Lower lobe of right lung (tissue), 2 donors: Measurements from ENCODE around the gene IFI35. TPM values are rescaled to one million over a fixed set of nuclear protein-coding genes. Genes with fewer than 3 reads are reported as not detected.
A peak's percentile ranks its signal among the peaks of the same experiment; 100 is the strongest.

ENCODE experiments used
- ATAC-seq, 2 donors: fragments of 200-7000 bp; cut with Tn5 transposase; one replicate each; pipeline ENCODE4 v1.9.1; 2020 to 2022; ENCODE audit warnings: mild to moderate bottlenecking in 2 of 2, moderate library complexity in 2 of 2
- DNase-seq: peaks from one replicate; pipeline ENCODE4 v3.0.0-alpha.2; 2020
- H3K27ac ChIP-seq: fragments of 200-600 bp; one replicate; pipeline ENCODE4 v1.8.0; 2022
- H3K27me3 ChIP-seq: fragments of 200-600 bp; one replicate; pipeline ENCODE4 v1.8.0; 2022; ENCODE audit warnings: low read depth
- H3K36me3 ChIP-seq: fragments of 200-600 bp; one replicate; pipeline ENCODE4 v1.8.0; 2022; ENCODE audit warnings: mild to moderate bottlenecking
- H3K4me1 ChIP-seq: fragments of 200-600 bp; one replicate; pipeline ENCODE4 v1.8.0; 2022
- H3K4me3 ChIP-seq: fragments of 200-600 bp; one replicate; pipeline ENCODE4 v1.8.0; 2022; ENCODE audit warnings: mild to moderate bottlenecking
- H3K9me3 ChIP-seq: fragments of 200-600 bp; one replicate; pipeline ENCODE4 v1.8.0; 2022
- intact Hi-C: fragments of 100-400 bp; cut with DNase I; formaldehyde crosslinking; loops from one replicate; pipeline ENCODE4 v1.11.0; 2022
- total RNA-seq: library from RNA; stranded (reverse); fragmentation: NEBNext Ultra II Directional; extraction: Animal tissue kit (Norgen Biotek cat#: 25700); gene quantifications from one replicate; pipeline ENCODE4 v1.2.1, GENCODE V29; 2021
- TF ChIP-seq, protein P1 (sequence below): fragments of 200-600 bp; IDR thresholded peaks from one replicate; pipeline ENCODE4 v1.8.0; 2022; ENCODE audit warnings: antibody characterized with exemption, mild to moderate bottlenecking
- donor health status: DM: no; HTN: yes; CAD: no; lungs with severe emphysema.

IFI35 gene
- total RNA-seq, 1 donor from 2014 or later = 61.5 TPM

DNA sequence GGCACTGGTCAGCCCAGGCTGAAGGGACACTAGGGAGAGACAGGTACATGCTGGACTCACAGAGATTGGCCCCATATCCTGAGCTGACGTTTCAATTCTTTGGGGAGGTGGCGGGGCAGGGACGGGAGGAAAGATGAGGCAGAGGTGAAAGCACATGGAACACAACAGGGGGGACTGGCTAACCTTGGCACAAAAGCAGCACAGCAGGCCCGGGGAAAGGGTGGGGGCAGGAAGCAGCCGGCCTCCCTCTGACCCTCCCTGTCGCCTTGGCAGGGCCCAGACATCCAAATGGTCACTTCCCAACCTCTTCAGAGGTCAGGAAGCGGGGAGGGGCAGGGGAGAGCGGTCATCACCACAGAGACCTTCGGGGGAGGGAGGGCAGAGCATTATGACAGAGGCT lies 9.0 kb downstream of the IFI35 start:
- no peaks in the 10 kb centered on the region for H3K27me3 ChIP-seq
- H3K4me3 ChIP-seq = no peak overlapping the region
- H3K9me3 ChIP-seq = no peaks in the 10 kb centered on the region
- DNase-seq = peak; percentile 62
- H3K4me1 ChIP-seq = peaks cover 81% of the 10 kb centered on the region
- intact Hi-C loops = no loop called here
- H3K27ac ChIP-seq = peak overlapping the region; percentile 62
- TF ChIP-seq, protein P1, sequence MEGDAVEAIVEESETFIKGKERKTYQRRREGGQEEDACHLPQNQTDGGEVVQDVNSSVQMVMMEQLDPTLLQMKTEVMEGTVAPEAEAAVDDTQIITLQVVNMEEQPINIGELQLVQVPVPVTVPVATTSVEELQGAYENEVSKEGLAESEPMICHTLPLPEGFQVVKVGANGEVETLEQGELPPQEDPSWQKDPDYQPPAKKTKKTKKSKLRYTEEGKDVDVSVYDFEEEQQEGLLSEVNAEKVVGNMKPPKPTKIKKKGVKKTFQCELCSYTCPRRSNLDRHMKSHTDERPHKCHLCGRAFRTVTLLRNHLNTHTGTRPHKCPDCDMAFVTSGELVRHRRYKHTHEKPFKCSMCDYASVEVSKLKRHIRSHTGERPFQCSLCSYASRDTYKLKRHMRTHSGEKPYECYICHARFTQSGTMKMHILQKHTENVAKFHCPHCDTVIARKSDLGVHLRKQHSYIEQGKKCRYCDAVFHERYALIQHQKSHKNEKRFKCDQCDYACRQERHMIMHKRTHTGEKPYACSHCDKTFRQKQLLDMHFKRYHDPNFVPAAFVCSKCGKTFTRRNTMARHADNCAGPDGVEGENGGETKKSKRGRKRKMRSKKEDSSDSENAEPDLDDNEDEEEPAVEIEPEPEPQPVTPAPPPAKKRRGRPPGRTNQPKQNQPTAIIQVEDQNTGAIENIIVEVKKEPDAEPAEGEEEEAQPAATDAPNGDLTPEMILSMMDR = no peak
- H3K36me3 ChIP-seq = peaks cover 76% of the 10 kb centered on the region
- peak; percentile 30 to 59 for ATAC-seq

DNA sequence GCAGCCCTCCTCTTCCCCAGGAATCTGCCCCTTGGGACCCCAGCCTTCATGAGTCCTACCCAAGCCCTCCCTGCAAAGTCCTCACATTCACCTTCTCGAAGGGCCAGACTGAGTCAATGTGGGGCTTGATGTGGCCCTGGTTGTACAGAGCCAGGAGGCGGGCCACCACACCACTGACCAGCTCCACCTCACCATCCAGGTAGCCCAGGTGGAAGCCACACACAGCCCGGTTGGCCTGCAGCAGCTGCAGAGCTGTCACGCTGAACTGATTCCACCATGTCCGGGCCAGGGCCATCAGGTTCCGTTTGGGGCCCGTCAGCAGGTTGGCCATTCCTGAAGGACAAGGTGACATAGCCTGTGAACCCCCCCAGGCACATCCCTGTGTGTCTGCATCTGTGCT lies 9.6 kb downstream of the IFI35 start:
- Histone ChIP-seq H3K4me1 (peaks cover 81% of the 10 kb centered on the region), H3K27me3 (no peaks in the 10 kb centered on the region), H3K36me3 (peaks cover 70% of the 10 kb centered on the region), H3K9me3 (no peaks in the 10 kb centered on the region), H3K4me3 (no peak overlapping the region), H3K27ac (peak overlapping the region; percentile 53)
- TF ChIP-seq, protein P1 = no peak
- ATAC-seq (no peak), DNase-seq (no peak)
- intact Hi-C loops = no loop called here

DNA sequence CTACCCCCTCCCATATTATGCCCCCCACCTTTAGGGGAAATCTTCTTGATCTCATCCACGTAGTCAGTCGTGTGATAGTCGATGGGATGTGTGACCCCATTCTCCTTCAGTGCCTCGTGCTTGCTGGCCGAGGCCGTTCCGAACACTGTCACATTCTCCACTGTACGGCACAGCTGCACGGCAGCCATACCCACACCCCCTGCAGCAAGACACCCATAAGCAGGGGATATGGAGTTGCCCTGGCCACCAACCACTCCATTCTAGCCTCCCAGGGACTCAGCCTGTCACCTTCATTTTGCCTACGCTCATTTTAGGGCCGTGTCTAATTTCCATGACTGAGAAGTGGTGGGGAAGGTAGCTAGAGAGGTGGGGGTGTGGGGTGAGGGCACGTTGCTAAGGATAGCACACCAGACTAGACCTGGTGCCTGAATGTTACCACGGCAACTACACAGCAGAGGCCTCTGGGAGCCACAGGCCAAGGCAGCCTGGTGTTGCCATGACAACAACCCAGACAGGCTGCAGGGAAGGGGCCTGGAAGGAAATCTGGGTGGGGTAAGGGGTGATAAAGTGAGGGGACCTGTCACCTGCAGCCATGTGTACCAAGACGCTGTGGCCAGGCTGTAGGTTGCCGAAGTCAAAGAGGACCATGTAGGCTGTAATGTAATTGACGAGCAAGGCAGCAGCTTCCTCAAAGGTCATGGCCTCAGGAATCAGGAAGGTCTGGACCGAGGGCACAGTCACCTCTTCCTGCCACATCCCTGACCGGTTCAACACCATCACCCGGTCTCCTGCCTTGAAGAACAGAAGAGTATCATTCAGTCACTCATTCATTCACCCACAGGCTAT lies 11.6 kb downstream of the IFI35 start:
- no peak for DNase-seq
- Histone ChIP-seq H3K4me3 (no peak overlapping the region), H3K36me3 (peaks cover 53% of the 10 kb centered on the region), H3K9me3 (no peaks in the 10 kb centered on the region), H3K4me1 (peaks cover 77% of the 10 kb centered on the region), H3K27me3 (no peaks in the 10 kb centered on the region), H3K27ac (peak overlapping the region; percentile 5)
- intact Hi-C loops = no loop called here
- ATAC-seq = no peak
- TF ChIP-seq, protein P1 = no peak

- intact Hi-C loops = no loop called here
- DNase-seq = no peak
- Histone ChIP-seq H3K4me1 (peaks cover 70% of the 10 kb centered on the region), H3K27me3 (no peaks in the 10 kb centered on the region), H3K27ac (no peak overlapping the region), H3K4me3 (no peak overlapping the region), H3K9me3 (no peaks in the 10 kb centered on the region), H3K36me3 (peaks cover 46% of the 10 kb centered on the region)
- TF ChIP-seq, protein P1 = no peak
- no peak for ATAC-seq
Measured at GRCh38 chr17:43018932-43019331, 12.3 kb downstream of the IFI35 start.

- peaks cover 70% of the 10 kb centered on the region for H3K4me1 ChIP-seq
- H3K4me3 ChIP-seq = peak overlapping the region; percentile 100
- intact Hi-C loops = no loop called here
- TF ChIP-seq, protein P1 = no peak
- H3K27me3 ChIP-seq = no peaks in the 10 kb centered on the region
- DNase-seq (no peak), ATAC-seq (no peak)
- H3K9me3 ChIP-seq = no peaks in the 10 kb centered on the region
- H3K27ac ChIP-seq = peak overlapping the region; percentile 89
- H3K36me3 ChIP-seq = peaks cover 41% of the 10 kb centered on the region
Measured at GRCh38 chr17:43019418-43019817, 12.8 kb downstream of the IFI35 start.
